GM12878 (cell line): ENCODE measurements around the gene GNG13. TPM values are rescaled to one million over a fixed set of nuclear protein-coding genes. Genes with fewer than 3 reads are reported as not detected.

ENCODE experiments used
- ATAC-seq: fragments of 200-7000 bp; cut with Tn5 transposase; 3 replicates; pipeline ENCODE4 v1.9.1; 2020; ENCODE audit warnings: mild to moderate bottlenecking, moderate library complexity
- BruUV-seq: library from RNA; stranded (reverse); fragments of 400-500 nt; replicated peaks from 2 replicates; lab custom pipeline; 2021; lab: Mats Ljungman, UMichigan
- CTCF ChIA-PET: fragments of 300-600 bp; sonication (Branson Sonifier 250); formaldehyde crosslinking; extraction: SDS; loops from one replicate; lab custom pipeline; 2021; ENCODE audit warnings: inconsistent platforms; lab: Yijun Ruan, JAX
- POLR2A ChIA-PET: fragments of 350-600 bp; formaldehyde crosslinking; extraction: SDS; loops from one replicate; lab custom pipeline; 2021; ENCODE audit warnings: inconsistent platforms; lab: Charles Lee
- RAD21 ChIA-PET: fragments of 300-600 bp; sonication (Branson Sonifier 250); formaldehyde crosslinking; loops from one replicate; lab custom pipeline; 2023; ENCODE audit warnings: antibody characterized with exemption; ENCODE audit not compliant: unreplicated experiment; lab: Charles Lee
- SMC1A ChIA-PET: fragments of 300-600 bp; sonication (Branson Sonifier 250); formaldehyde crosslinking; loops from one replicate; lab custom pipeline; 2023; ENCODE audit not compliant: unreplicated experiment, uncharacterized antibody; lab: Charles Lee
- DNase-seq: peaks from one replicate; pipeline ENCODE4 v3.0.0-alpha.2; 2011; ENCODE audit warnings: low read depth, low spot score
- FAIRE-seq: peaks from 3 replicates; lab custom pipeline; 2011; peaks lifted over from hg19 to GRCh38; lab: Jason Lieb, UNC
- H2AFZ ChIP-seq: 2 replicates; pipeline ENCODE4 v1.6.0; 2011; ENCODE audit warnings: low read depth, low read length, control low read depth; ENCODE audit not compliant: control insufficient read depth
- H3K27ac ChIP-seq: 2 replicates; pipeline ENCODE4 v1.5.1; 2011; ENCODE audit warnings: control low read depth; ENCODE audit not compliant: control insufficient read depth, insufficient read depth
- H3K27me3 ChIP-seq, 2 experiments: replicated peaks in 1 of 2; 2 replicates each; pipeline versions ENCODE4 v1.6.0 to v1.6.1; 2011; ENCODE audit warnings: low read length in 1 of 2; ENCODE audit not compliant: control insufficient read depth in 2 of 2, insufficient read depth in 2 of 2
- H3K36me3 ChIP-seq, 2 experiments: 2 replicates each; pipeline ENCODE4 v1.5.1; 2011; ENCODE audit warnings: low read length in 1 of 2; ENCODE audit not compliant: control insufficient read depth in 2 of 2, insufficient read depth in 2 of 2
- H3K4me1 ChIP-seq: 2 replicates; pipeline ENCODE4 v1.6.1; 2011; ENCODE audit warnings: mild to moderate bottlenecking, low read length, moderate library complexity, mixed read lengths; ENCODE audit not compliant: control insufficient read depth, insufficient read depth
- H3K4me2 ChIP-seq: 2 replicates; pipeline ENCODE4 v1.6.0; 2011; ENCODE audit warnings: control low read depth; ENCODE audit not compliant: control insufficient read depth, insufficient read depth
- H3K4me3 ChIP-seq: fragments of 200-600 bp; sonication (generic); 2 replicates; pipeline ENCODE4 v1.5.1; 2016
- H3K79me2 ChIP-seq: 2 replicates; pipeline ENCODE4 v1.6.0; 2011; ENCODE audit warnings: low read length; ENCODE audit not compliant: control insufficient read depth, insufficient read depth
- H3K9ac ChIP-seq: 2 replicates; pipeline ENCODE4 v1.8.0; 2011; ENCODE audit warnings: low read length, control low read depth, mixed read lengths; ENCODE audit not compliant: control insufficient read depth, insufficient read depth
- H3K9me3 ChIP-seq: replicated peaks from 3 replicates; pipeline ENCODE4 v1.5.1; 2011; ENCODE audit warnings: mild to moderate bottlenecking, low read length; ENCODE audit not compliant: control insufficient read depth, insufficient read depth
- H4K20me1 ChIP-seq: 2 replicates; pipeline ENCODE4 v1.6.0; 2011; ENCODE audit not compliant: control insufficient read depth, insufficient read depth
- BCLAF1 ChIP-seq: fragments of 450-650 bp; IDR thresholded peaks from 2 replicates; pipeline ENCODE4 v1.6.1; 2017; ENCODE audit warnings: antibody characterized with exemption, mild to moderate bottlenecking, moderate library complexity
- BHLHE40 ChIP-seq, 2 experiments: fragments of 450-650 bp in 1 of 2; IDR thresholded peaks; 2 replicates each; pipeline ENCODE4 v1.6.1; 2011 to 2017; ENCODE audit warnings: low read depth in 2 of 2, borderline replicate concordance in 1 of 2, improper control_type of control experiment in 1 of 2, low read length in 1 of 2, mild to moderate bottlenecking in 1 of 2
- EP300 ChIP-seq, 2 experiments: fragments of 150-350 bp in 1 of 2; IDR thresholded peaks; 2 replicates each; pipeline ENCODE4 v1.6.1; 2011 to 2012; ENCODE audit warnings: low read depth in 2 of 2, low read length in 2 of 2, borderline replicate concordance in 1 of 2, improper control_type of control experiment in 1 of 2, inconsistent platforms in 1 of 2; ENCODE audit not compliant: control insufficient read depth in 1 of 2
- NFIC ChIP-seq: IDR thresholded peaks from 2 replicates; pipeline ENCODE4 v1.6.1; 2012; ENCODE audit warnings: low read depth, mild to moderate bottlenecking, inconsistent platforms, low read length, moderate library complexity
- POLR2AphosphoS2 ChIP-seq: IDR thresholded peaks from 2 replicates; pipeline ENCODE4 v1.6.1; 2011; ENCODE audit warnings: low read depth, mild to moderate bottlenecking, low read length, improper control_type of control experiment, moderate library complexity
- TARDBP ChIP-seq: IDR thresholded peaks from 2 replicates; pipeline ENCODE4 v1.6.1; 2016; ENCODE audit warnings: borderline replicate concordance
- TCF7 ChIP-seq: IDR thresholded peaks from 2 replicates; pipeline ENCODE4 v1.6.1; 2014; ENCODE audit warnings: antibody characterized with exemption, borderline replicate concordance
- WGBS: methylation state at CpG from one replicate; pipeline ENCODE4 v1.1.6; 2016; ENCODE audit warnings: low lambda C conversion rate; ENCODE audit not compliant: insufficient replicate concordance, insufficient coverage; ENCODE audit errors: missing lambda C conversion rate; 5-methylcytosine and 5-hydroxymethylcytosine counted together
- in situ Hi-C: fragments of 300-500 bp; cut with MboI; formaldehyde crosslinking; loops from 9 replicates; pipeline ENCODE4 v1.14.3; 2018; ENCODE audit warnings: mixed read lengths
- intact Hi-C: fragments of 100-400 bp; cut with micrococcal nuclease; formaldehyde crosslinking; loops from one replicate; pipeline ENCODE4 v1.14.2; 2022; ENCODE audit not compliant: unreplicated experiment
- polyA plus RNA-seq, 11 experiments: library from polyadenylated mRNA; depleted of rRNA in 4 of 11; unstranded in 6 of 11; stranded (reverse) in 5 of 11; fragments of >200 nt; fragmentation: Nextera tagmentation in 4 of 11; fragmentation: Illumina TruSeq in 1 of 11; extraction: Ambion mirVana in 4 of 11; extraction: Trizol in 1 of 11; gene quantifications; 1 replicate in 1 of 11; 2 replicates in 10 of 11; pipeline versions ENCODE4 v1.2.1 to v1.2.3, GENCODE V29; 2011 to 2016; ENCODE audit warnings: inconsistent platforms in 2 of 11, missing spikeins in 2 of 11, low read depth in 1 of 11
- total RNA-seq, 4 experiments: library from RNA; depleted of rRNA in 3 of 4; stranded (reverse); fragments of >200 nt in 3 of 4; fragmentation: Illumina TruSeq in 1 of 4; extraction: Trizol in 1 of 4; gene quantifications; 2 replicates each; pipeline versions ENCODE4 v1.2.1 to v1.2.3, GENCODE V29; 2013 to 2021

GNG13 gene
- total and polyA plus RNA-seq, 10 of the 15 experiments (the other 5 are each of a cell fraction or from before 2014, with no cell fraction given) = not detected

DNA sequence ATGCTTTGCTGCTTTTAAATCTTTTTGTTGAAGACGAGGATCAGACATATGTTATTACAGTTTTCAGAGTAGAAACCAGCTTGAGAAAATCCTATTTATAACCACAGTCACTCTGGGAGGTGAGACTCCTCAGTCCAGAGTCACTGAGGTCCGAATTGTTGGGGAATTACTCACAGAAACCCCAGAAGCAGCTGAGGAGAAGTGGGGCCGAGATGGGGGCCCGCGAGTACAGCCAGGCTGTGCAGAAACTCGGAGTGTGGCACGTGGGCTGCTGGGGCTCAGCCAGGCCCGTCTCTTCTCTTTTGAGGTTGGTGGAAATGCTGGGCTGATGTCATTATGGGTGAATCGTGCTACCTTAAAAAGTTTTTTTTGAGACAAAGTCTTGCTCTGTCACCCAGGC, 14.4 kb upstream of the GNG13 start:
- TF ChIP-seq TARDBP (no peak), BHLHE40 (IDR thresholded peaks at IDR 0.05; ENCODE audit: borderline replicate concordance in 1 of 2, low read depth in 2 of 2, low read length in 1 of 2) (peak; percentile 35 to 51; a peak in 2 of 4 replicates)
- Histone ChIP-seq H3K36me3 (no peaks in the 10 kb centered on the region), H3K4me3 (no peak overlapping the region), H3K27ac (no peak overlapping the region), H2AFZ (no peak overlapping the region), H4K20me1 (no peaks in the 10 kb centered on the region), H3K27me3 (no peaks in the 10 kb centered on the region; a peak in 1 of 4 replicates), H3K4me1 (no peaks in the 10 kb centered on the region; the same call in 1 of the 2 replicates), H3K4me2 (no peak overlapping the region), H3K9me3 (no peaks in the 10 kb centered on the region), H3K9ac (no peak overlapping the region), H3K79me2 (no peaks in the 10 kb centered on the region)
- no peak for ATAC-seq
- SMC1A ChIA-PET = no interaction called here
- intact Hi-C loops = no loop called here
- no peak for DNase-seq
- FAIRE-seq = no peak
- WGBS = 31% methylated on average over 9 of the region's 9 CpGs
- RAD21 ChIA-PET = no interaction called here
- POLR2A ChIA-PET = interaction anchor here (0.6 kb wide), 1 partner anchor 14 kb away, joined by 3 read pairs; no protein-coding TSS in a partner anchor
- CTCF ChIA-PET = no interaction called here
- no TSS peak for BruUV-seq
- in situ Hi-C loops = no loop called here

DNA sequence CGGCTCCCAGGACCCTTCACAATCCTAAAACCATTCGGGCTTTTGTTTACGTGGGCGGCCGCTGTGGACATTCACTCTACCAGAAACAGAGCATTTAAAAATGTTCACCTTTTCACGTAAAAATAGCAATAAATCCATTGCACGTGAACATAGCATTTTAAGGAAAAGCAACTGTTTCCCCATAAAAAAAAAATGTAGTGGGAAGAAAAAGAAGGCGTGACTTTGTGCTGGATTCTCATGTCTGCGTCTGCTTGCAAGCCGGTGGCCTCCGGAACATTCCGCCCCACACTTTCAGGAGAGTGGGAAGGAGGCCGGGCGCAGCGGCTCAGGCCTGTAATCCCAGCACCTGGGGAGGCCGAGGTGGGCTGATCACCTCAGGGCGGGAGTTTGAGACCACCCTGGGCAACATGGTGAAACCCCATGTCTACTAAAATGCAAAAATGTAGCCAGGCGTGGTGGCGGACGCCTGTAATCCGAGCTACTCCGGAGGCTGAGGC, 13.4 kb upstream of the GNG13 start:
- Histone ChIP-seq H3K27ac (no peak overlapping the region), H3K4me3 (no peak overlapping the region), H3K9me3 (no peaks in the 10 kb centered on the region; the same call in 2 of the 3 replicates), H3K4me1 (no peaks in the 10 kb centered on the region; the same call in 1 of the 2 replicates), H3K9ac (no peak overlapping the region), H2AFZ (no peak overlapping the region), H3K36me3 (no peaks in the 10 kb centered on the region), H3K4me2 (no peak overlapping the region), H4K20me1 (no peaks in the 10 kb centered on the region), H3K27me3 (no peaks in the 10 kb centered on the region; a peak in 1 of 4 replicates)
- in situ Hi-C loops (no loop called here), intact Hi-C loops (no loop called here)
- BruUV-seq = no TSS peak
- RAD21 ChIA-PET = no interaction called here
- POLR2A ChIA-PET = no interaction called here
- SMC1A ChIA-PET = no interaction called here
- no peak for ATAC-seq
- CTCF ChIA-PET = no interaction called here
- WGBS = 61% methylated on average over 21 of the region's 22 CpGs
- DNase-seq = no peak
- TF ChIP-seq NFIC = no peak
- no peak for TF ChIP-seq POLR2AphosphoS2
- no peak for TF ChIP-seq TCF7
- no peak for TF ChIP-seq EP300 (IDR thresholded peaks at IDR 0.05; ENCODE audit: borderline replicate concordance in 1 of 2, control insufficient read depth in 1 of 2, low read depth in 2 of 2, low read length in 2 of 2)
- no peak for TF ChIP-seq BCLAF1
- TF ChIP-seq, all 136 proteins: peak for 0
- H3K79me2 ChIP-seq = no peaks in the 10 kb centered on the region
- no peak for FAIRE-seq
